T-helper 2 cell (primary cell): ENCODE measurements around the gene ANK2.

Source experiments
- DNase-seq, 5 experiments: peaks; one replicate each; pipeline versions ENCODE4 v3.0.0 to v3.0.0-alpha.2; 2012 to 2022

The ANK2 gene

GRCh38 chr4:113405874-113406722 lies 356.6 kb downstream of the ANK2 start:
- no peak for DNase-seq

GRCh38 chr4:113406723-113407016 lies 357.2 kb downstream of the ANK2 start:
- DNase-seq: no peak

- no peak for DNase-seq
Measured at GRCh38 chr4:113407409-113407808, 358.0 kb downstream of the ANK2 start.

GRCh38 chr4:113409181-113409580 lies 359.7 kb downstream of the ANK2 start:
- no peak for DNase-seq

- DNase-seq: peak in 1 of 5 experiments; percentile 10
Measured at GRCh38 chr4:113410686-113411085, 361.2 kb downstream of the ANK2 start.

GRCh38 chr4:113411496-113411938 lies 362.1 kb downstream of the ANK2 start:
- no peak for DNase-seq

GRCh38 chr4:113419631-113420030 lies 370.2 kb downstream of the ANK2 start:
- DNase-seq: no peak

- no peak for DNase-seq
Measured at GRCh38 chr4:113420938-113421337, 371.5 kb downstream of the ANK2 start.

GRCh38 chr4:113423631-113424030 lies 374.2 kb downstream of the ANK2 start:
- DNase-seq: no peak

- no peak for DNase-seq
Measured at GRCh38 chr4:113433116-113433515, 383.7 kb downstream of the ANK2 start.
